GM12801 (cell line): ENCODE data around the gene CLCN7.

Source experiments
- CTCF ChIP-seq: IDR thresholded peaks from one replicate; pipeline ENCODE4 v1.5.1; 2011; ENCODE audit warnings: control low read depth; ENCODE audit not compliant: insufficient read length; ENCODE audit errors: extremely low read depth

Gene CLCN7

GRCh38 chr16:1500465-1501150 is 25.8 kb upstream of the CLCN7 start:
- no peak for TF ChIP-seq CTCF

GRCh38 chr16:1499756-1500464 is 25.1 kb upstream of the CLCN7 start:
- no peak for TF ChIP-seq CTCF

- TF ChIP-seq CTCF, result no peak
Observed at GRCh38 chr16:1498899-1499676, 24.3 kb upstream of the CLCN7 start.

GRCh38 chr16:1497014-1497598 is 22.3 kb upstream of the CLCN7 start:
- no peak for TF ChIP-seq CTCF

GRCh38 chr16:1496464-1496863 is 21.6 kb upstream of the CLCN7 start:
- TF ChIP-seq CTCF, result no peak

GRCh38 chr16:1495889-1496262 is 21.0 kb upstream of the CLCN7 start:
- no peak for TF ChIP-seq CTCF
